Fibroblast of villous mesenchyme (primary cell): ENCODE results near the gene MAST4. TPM values are rescaled to one million over a fixed set of nuclear protein-coding genes. Genes with fewer than 3 reads are reported as not detected.

Source experiments
- DNase-seq: peaks from one replicate; pipeline ENCODE4 v3.0.0-alpha.2; 2010; ENCODE audit warnings: low read depth
- H3K4me3 ChIP-seq: 2 replicates; pipeline ENCODE4 v1.5.1; 2011; ENCODE audit warnings: low read depth, mild to moderate bottlenecking, low read length
- CTCF ChIP-seq: IDR thresholded peaks from 2 replicates; pipeline ENCODE4 v1.5.1; 2012; ENCODE audit warnings: low read depth, mild to moderate bottlenecking, low read length; ENCODE audit not compliant: insufficient read depth
- total RNA-seq: library from RNA; depleted of rRNA; stranded (reverse); fragments of >200 nt; gene quantifications from 2 replicates; pipeline ENCODE4 v1.2.3, GENCODE V29; 2012

MAST4 gene
- total RNA-seq, 1 donor: 8.2 TPM

GRCh38 chr5:67073045-67073680, 477.0 kb downstream of the MAST4 start:
- H3K4me3 ChIP-seq: no peak overlapping the region
- DNase-seq: no peak

GRCh38 chr5:67077296-67077695, 481.1 kb downstream of the MAST4 start:
- H3K4me3 ChIP-seq: no peak overlapping the region
- no peak for TF ChIP-seq CTCF
- DNase-seq: no peak

More at GRCh38 chr5:67073045-67073680, 477.0 kb downstream of the MAST4 start:
- TF ChIP-seq CTCF: no peak

- no peak for TF ChIP-seq CTCF
- DNase-seq: no peak
Observed at GRCh38 chr5:67081261-67081660, 485.1 kb downstream of the MAST4 start.

GRCh38 chr5:67082941-67083340, 486.7 kb downstream of the MAST4 start:
- no peak for TF ChIP-seq CTCF
- DNase-seq: no peak
- H3K4me3 ChIP-seq: no peak overlapping the region

More at GRCh38 chr5:67081261-67081660, 485.1 kb downstream of the MAST4 start:
- H3K4me3 ChIP-seq: no peak overlapping the region

- no peak for TF ChIP-seq CTCF
- H3K4me3 ChIP-seq: no peak overlapping the region
- no peak for DNase-seq
Observed at GRCh38 chr5:67085616-67086015, 489.4 kb downstream of the MAST4 start.

- no peak for TF ChIP-seq CTCF
- no peak overlapping the region for H3K4me3 ChIP-seq
- peak; percentile 39 for DNase-seq
Observed at GRCh38 chr5:67089200-67089725, 493.1 kb downstream of the MAST4 start.

- H3K4me3 ChIP-seq: no peak overlapping the region
- DNase-seq: no peak
- TF ChIP-seq CTCF: no peak
Observed at GRCh38 chr5:67090040-67090439, 493.8 kb downstream of the MAST4 start.
